ENCODE measurements around the gene EPAS1. TPM values are rescaled to one million over a fixed set of nuclear protein-coding genes. Genes with fewer than 3 reads are reported as not detected.

The EPAS1 gene
- total and polyA plus RNA-seq, 9 of the 15 experiments (the other 6 are each of a cell fraction or from before 2014, with no cell fraction given): 0.25 to 11.2 (median 4.1) TPM

DNA sequence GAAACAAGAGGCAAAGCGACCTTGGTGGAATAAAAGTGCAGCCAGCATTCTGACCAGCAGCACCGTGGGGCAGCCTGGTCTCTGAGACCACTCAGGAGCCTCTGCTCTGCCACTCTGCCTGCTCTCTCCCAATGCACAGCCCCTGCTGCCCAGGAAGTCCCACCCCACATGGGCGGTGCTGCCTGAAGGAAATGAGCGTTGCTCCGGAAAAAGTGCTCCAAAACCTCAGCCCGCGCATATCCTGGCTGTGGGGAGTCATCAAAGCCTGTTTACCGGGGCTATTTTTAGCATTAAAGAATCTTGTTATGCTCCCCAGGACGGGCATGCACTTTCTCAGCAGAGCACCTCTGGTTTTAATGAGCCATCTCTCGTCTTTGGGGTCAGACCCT lies 54.5 kb downstream of the EPAS1 start (continued):
- TF ChIP-seq HDAC8 (tag; IDR thresholded peaks at IDR 0.05) (no peak), SAFB (IDR thresholded peaks at IDR 0.05; ENCODE audit: borderline replicate concordance, low read depth, low read length) (no peak)

- in situ Hi-C loops (cut with MboI) (no loop called here), intact Hi-C loops (cut with micrococcal nuclease) (no loop called here)
- Histone ChIP-seq H3K9me1 (ENCODE audit: control insufficient read depth, insufficient read depth, low read length) (no peaks in the 10 kb centered on the region), H3K36me3 (ENCODE audit: control insufficient read depth, insufficient read depth, low read length) (no peaks in the 10 kb centered on the region; the same call in 2 of the 3 replicates), H3K79me2 (ENCODE audit: control insufficient read depth, insufficient read depth, low read length) (no peaks in the 10 kb centered on the region), H4K20me1 (replicated peaks; ENCODE audit: control insufficient read depth, insufficient read depth, low read length) (no peaks in the 10 kb centered on the region), H3K27ac (ENCODE audit: extremely low read depth, low read depth, low read length) (no peak overlapping the region), H2AFZ (ENCODE audit: low read depth, low read length) (no peak overlapping the region), H3K9ac (ENCODE audit: insufficient read depth in 1 of 2, low read depth in 2 of 2, low read length in 2 of 2) (no peak overlapping the region), H3K4me3 (no peak overlapping the region), H3K27me3 (ENCODE audit: control insufficient read depth in 2 of 2, insufficient read depth in 2 of 2, low read length in 2 of 2) (no peaks in the 10 kb centered on the region), H3K4me1 (replicated peaks in 1 of 2; ENCODE audit: control insufficient read depth in 2 of 2, insufficient read depth in 2 of 2, low read length in 2 of 2) (peaks cover 0 to 4% of the 10 kb centered on the region in 2 experiments; a peak in 1 of 5 replicates), H3K4me2 (ENCODE audit: insufficient read depth, low read length) (no peak overlapping the region), H3K9me3 (replicated peaks; ENCODE audit: control insufficient read depth, insufficient read depth, low read depth, low read length) (no peaks in the 10 kb centered on the region)
- ChIA-PET CTCF (ENCODE audit: low intra/inter-chr PET ratio) (no interaction called here), POLR2A (interaction anchor here (0.8 to 1.1 kb wide), 2 partner anchors 10 to 287 kb away, joined by 3 to 5 read pairs; no protein-coding TSS in a partner anchor)
- no peak for TF ChIP-seq TSC22D4 (tag; IDR thresholded peaks at IDR 0.05)
- 0 out of 6 replicates have a peak, but pooled peaks of 1 of the 3 experiments have one; percentile 16 for TF ChIP-seq CTCF (IDR thresholded peaks at IDR 0.05 in 2 of 3, conservative IDR thresholded peaks at IDR 0.05 in 1 of 3; ENCODE audit: insufficient read depth in 2 of 3, low read depth in 1 of 3, low read length in 3 of 3)
- peak in 1 of 2 experiments; percentile 41; a peak in 2 of 4 replicates for TF ChIP-seq RAD21 (CRISPR knock-in tag; conservative IDR thresholded peaks at IDR 0.05 in 1 of 2, IDR thresholded peaks at IDR 0.05 in 1 of 2)
- peak; percentile 55; the same call in 2 of the 3 replicates for ATAC-seq
- 69% methylated on average over 8 of the region's 8 CpGs for whole genome bisulfite sequencing (ENCODE audit: insufficient coverage, low coverage, missing lambda C conversion rate)
- no peak for DNase-seq (ENCODE audit: extremely low read depth in 1 of 4, low spot score in 3 of 4)
- BruUV-seq (replicated peaks): no TSS peak
- FAIRE-seq: no peak
Measured at GRCh38 chr2:46352621-46353020, 55.4 kb downstream of the EPAS1 start.
